Measurements from ENCODE around the gene SLC25A29. TPM values are rescaled to one million over a fixed set of nuclear protein-coding genes. Genes with fewer than 3 reads are reported as not detected.

The SLC25A29 gene
- total and polyA plus RNA-seq, 8 donors: 9.0 to 174 (median 28.2) TPM

DNA sequence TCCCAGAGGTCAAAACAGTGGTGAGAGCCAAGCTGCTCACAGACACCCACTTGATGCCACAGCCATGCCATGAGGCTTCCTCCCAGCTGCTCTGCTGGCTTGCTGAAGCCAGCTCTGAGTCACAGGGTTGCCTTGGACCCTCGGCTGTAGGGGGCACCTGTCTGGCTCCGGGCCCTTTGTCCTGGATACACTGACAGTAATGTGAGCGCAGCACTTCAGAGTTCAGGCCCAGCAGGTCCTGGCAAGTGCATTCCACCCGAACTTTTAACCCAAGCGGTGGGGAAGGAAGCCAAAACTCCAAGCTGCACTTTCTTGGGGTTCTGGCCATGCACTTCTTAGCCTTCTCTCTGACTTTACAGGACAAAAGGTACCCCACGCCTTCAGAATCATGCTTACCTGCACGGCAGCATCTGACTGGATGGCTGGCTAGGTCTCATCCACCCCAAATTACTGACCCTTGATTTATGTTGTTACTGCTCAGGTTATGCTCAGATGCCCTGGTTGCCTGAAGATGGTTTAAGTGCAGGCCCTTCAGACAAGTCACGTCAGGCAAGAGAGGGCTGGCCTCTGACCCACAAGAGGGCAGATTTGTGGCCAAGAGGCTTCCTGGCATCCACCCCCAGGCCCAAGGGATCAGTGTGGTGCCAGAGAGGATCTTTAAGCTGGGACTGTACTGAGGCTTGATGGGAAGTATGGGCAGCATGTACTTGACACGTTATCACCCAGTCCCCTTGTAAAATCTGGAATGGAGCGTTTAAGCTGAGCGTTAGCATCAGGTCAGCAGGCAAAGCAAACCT is 24.8 kb downstream of the SLC25A29 start:
- peak in 1 of 2 donors; percentile 17 for DNase-seq
- intact Hi-C loops (cut with DNase I; ENCODE audit: low total_unique reads): loop anchor here (10.0 kb wide), 1 partner anchor 93 kb away; the partner anchor contains the start of gene WDR25
- Histone ChIP-seq H3K27me3 (no peaks in the 10 kb centered on the region), H3K4me3 (no peak overlapping the region), H3K27ac (no peak overlapping the region), H3K4me1 (peaks cover 11 to 54% (median 37%) of the 10 kb centered on the region in 4 donors), H3K9me3 (no peaks in the 10 kb centered on the region), H3K36me3 (peaks cover 6 to 32% (median 17%) of the 10 kb centered on the region in 4 donors)
- TF ChIP-seq EP300 (IDR thresholded peaks at IDR 0.05) (no peak), POLR2A (IDR thresholded peaks at IDR 0.05) (no peak), POLR2AphosphoS5 (IDR thresholded peaks at IDR 0.05) (no peak)
- TF ChIP-seq, protein P1, sequence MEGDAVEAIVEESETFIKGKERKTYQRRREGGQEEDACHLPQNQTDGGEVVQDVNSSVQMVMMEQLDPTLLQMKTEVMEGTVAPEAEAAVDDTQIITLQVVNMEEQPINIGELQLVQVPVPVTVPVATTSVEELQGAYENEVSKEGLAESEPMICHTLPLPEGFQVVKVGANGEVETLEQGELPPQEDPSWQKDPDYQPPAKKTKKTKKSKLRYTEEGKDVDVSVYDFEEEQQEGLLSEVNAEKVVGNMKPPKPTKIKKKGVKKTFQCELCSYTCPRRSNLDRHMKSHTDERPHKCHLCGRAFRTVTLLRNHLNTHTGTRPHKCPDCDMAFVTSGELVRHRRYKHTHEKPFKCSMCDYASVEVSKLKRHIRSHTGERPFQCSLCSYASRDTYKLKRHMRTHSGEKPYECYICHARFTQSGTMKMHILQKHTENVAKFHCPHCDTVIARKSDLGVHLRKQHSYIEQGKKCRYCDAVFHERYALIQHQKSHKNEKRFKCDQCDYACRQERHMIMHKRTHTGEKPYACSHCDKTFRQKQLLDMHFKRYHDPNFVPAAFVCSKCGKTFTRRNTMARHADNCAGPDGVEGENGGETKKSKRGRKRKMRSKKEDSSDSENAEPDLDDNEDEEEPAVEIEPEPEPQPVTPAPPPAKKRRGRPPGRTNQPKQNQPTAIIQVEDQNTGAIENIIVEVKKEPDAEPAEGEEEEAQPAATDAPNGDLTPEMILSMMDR (IDR thresholded peaks at IDR 0.05): no peak
- 70 to 74% (median 72%) methylated on average over 7 to 11 of the region's 11 CpGs for WGBS, 5 donors

DNA sequence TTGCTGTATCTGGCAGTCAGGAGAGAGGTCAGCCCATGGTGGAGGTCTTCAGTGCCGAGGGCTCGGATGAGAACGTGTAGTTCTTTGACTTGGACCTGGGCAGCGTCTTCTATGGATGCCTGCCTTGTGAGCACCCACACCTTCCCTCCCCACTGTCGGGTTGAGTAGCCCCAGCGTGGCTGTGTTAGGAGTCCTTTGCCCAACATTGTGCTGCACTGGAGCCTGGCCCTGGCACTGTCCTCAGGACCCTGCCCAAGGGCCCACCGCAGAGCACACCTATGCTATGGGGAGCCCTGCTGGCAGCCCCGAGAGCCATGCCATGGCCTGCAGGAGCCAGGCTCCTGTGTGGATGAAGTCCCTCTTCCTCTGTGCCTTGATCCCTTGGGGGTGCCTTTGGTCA is 26.7 kb downstream of the SLC25A29 start:
- no peak for DNase-seq
- Histone ChIP-seq H3K27me3 (no peaks in the 10 kb centered on the region), H3K9me3 (no peaks in the 10 kb centered on the region), H3K27ac (no peak overlapping the region), H3K4me3 (no peak overlapping the region), H3K36me3 (peaks cover 6 to 40% (median 25%) of the 10 kb centered on the region in 4 donors), H3K4me1 (peaks cover 3 to 55% (median 34%) of the 10 kb centered on the region in 4 donors)
- TF ChIP-seq, protein P1 (IDR thresholded peaks at IDR 0.05): no peak
- TF ChIP-seq POLR2A (IDR thresholded peaks at IDR 0.05): no peak
- TF ChIP-seq POLR2AphosphoS5 (IDR thresholded peaks at IDR 0.05): no peak
- no peak for TF ChIP-seq EP300 (IDR thresholded peaks at IDR 0.05)
- 89 to 92% (median 90%) methylated on average over 7 to 8 of the region's 8 CpGs; no CpG with 5 or more reads in 1 of the 5 donors for WGBS, 5 donors
- intact Hi-C loops (cut with DNase I; ENCODE audit: low total_unique reads): no loop called here

DNA sequence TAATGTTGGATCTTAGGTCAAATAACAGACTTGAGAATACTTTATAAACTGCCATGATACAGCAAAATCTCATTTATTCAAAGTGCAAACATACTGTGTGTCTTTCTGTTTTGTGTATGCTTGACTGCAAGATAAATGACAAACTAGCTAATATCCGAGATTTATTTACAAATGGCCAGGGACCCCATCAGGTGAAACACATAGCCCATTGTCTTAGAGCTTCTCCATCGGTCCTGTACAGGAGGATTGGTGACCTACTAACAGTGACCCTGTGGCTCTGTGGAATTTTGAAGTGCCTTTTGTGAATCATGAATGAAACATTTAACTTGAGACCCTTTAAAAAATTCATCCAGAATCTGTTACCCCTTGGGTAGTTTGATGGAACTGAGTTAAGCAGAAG is 27.1 kb downstream of the SLC25A29 start:
- Histone ChIP-seq H3K9me3 (no peaks in the 10 kb centered on the region), H3K36me3 (peaks cover 6 to 40% (median 25%) of the 10 kb centered on the region in 4 donors), H3K4me3 (no peak overlapping the region), H3K27me3 (no peaks in the 10 kb centered on the region), H3K27ac (no peak overlapping the region), H3K4me1 (peaks cover 0 to 55% (median 32%) of the 10 kb centered on the region in 4 donors)
- intact Hi-C loops (cut with DNase I; ENCODE audit: low total_unique reads): no loop called here
- WGBS, 5 donors: 50 to 73% (median 63%) methylated on average over 2 of the region's 2 CpGs
- no peak for DNase-seq
- TF ChIP-seq POLR2A (IDR thresholded peaks at IDR 0.05) (no peak), POLR2AphosphoS5 (IDR thresholded peaks at IDR 0.05) (no peak), EP300 (IDR thresholded peaks at IDR 0.05) (no peak)
- TF ChIP-seq, protein P1 (IDR thresholded peaks at IDR 0.05): no peak

DNA sequence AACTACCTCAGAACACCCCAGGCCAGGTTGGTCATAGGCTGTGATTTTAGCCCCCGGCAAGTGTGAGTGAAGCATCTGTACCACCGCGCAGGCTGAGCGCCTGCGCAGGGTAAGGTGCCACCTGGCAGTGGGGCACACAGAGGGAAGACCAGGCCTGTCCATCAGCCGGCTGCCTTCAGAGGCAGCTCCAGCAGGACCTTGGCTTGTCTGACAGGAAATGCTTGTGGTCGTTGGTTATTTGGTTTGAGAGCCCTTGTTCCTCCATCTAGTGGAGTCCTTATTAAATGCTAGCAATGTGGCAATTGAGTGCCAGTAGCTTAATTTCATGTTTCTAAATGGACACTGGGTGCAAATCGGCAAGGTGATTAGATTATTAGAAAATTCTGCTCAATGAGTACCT is 27.5 kb downstream of the SLC25A29 start:
- H3K36me3 ChIP-seq: peaks cover 6 to 40% (median 25%) of the 10 kb centered on the region in 4 donors
- no peaks in the 10 kb centered on the region for H3K9me3 ChIP-seq
- WGBS, 5 donors: 55 to 78% (median 60%) methylated on average over 8 of the region's 8 CpGs
- TF ChIP-seq, protein P1 (IDR thresholded peaks at IDR 0.05): no peak
- no peak for TF ChIP-seq POLR2AphosphoS5 (IDR thresholded peaks at IDR 0.05)
- no peak for TF ChIP-seq EP300 (IDR thresholded peaks at IDR 0.05)
- TF ChIP-seq POLR2A (IDR thresholded peaks at IDR 0.05): no peak
- DNase-seq: no peak
- H3K4me1 ChIP-seq: peaks cover 0 to 58% (median 32%) of the 10 kb centered on the region in 4 donors
- no peaks in the 10 kb centered on the region for H3K27me3 ChIP-seq
- H3K27ac ChIP-seq: no peak overlapping the region
- H3K4me3 ChIP-seq: no peak overlapping the region
- intact Hi-C loops (cut with DNase I; ENCODE audit: low total_unique reads): no loop called here

Data from stomach (tissue), 9 donors.